ENCODE data around the gene TMEM132D.
"Not testable (repeated sequence)": the region's sequence is repeated elsewhere in the genome, so short reads cannot be mapped to it uniquely, and the experiment has no call there.

The TMEM132D gene

DNA sequence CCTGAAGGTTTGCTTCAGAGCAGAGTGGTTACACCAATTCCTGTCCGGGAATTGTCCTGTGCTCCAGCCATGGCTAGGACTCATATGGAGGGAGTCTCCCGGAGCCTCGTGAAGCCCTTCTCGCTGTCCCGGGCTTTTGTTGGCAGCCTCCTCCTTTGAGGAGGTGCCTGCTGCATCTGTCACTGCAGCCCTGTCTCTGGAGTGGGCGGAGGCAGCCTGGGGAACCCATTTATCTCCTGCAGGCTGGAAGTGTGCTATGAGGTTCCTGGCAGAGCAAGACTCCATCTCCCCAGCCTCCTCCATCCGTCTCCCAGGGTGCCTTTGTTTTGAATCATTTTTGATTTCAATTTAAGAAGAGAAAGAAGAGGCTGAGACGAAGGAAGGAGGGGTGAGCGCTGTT lies 695.3 kb downstream of the TMEM132D start:
- no peak for DNase-seq

DNA sequence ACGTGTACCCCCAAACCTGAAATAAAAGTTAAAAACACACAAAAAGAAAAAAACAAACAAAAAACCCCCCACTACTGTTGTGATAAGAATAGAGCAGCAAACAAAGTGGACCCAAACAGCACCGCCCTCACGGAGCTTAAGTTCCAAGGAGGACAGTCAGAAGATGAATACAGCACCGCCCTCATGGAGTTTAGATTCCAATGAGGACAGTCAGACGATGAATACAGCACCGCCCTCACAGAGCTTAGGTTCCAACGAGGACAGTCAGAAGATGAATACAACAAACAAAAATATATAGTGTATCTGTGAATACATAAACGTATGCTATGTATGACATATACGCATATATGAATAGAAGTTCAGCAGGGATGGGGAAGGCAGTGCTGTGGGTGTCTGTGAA lies 696.7 kb downstream of the TMEM132D start:
- DNase-seq = no peak

DNA sequence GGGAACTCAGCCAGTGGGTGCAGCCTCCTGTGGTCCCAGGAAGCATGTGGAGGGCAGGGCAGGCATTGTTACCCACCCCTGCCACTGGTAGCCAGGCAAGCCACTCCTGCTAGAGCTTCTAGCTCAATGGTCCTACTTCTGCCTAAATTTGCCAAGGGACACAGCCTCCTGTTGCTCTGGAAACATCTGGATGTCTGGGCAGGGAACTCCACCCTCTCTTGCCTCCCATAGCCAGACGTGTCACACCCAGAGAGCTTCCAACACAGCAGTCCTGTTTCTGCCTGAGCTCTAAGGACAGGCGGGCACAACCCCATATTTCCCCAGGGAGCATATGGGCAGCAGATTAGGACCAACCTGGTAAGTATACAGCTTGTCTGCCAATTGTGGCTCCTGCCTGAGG lies 700.4 kb downstream of the TMEM132D start:
- DNase-seq = no peak

DNA sequence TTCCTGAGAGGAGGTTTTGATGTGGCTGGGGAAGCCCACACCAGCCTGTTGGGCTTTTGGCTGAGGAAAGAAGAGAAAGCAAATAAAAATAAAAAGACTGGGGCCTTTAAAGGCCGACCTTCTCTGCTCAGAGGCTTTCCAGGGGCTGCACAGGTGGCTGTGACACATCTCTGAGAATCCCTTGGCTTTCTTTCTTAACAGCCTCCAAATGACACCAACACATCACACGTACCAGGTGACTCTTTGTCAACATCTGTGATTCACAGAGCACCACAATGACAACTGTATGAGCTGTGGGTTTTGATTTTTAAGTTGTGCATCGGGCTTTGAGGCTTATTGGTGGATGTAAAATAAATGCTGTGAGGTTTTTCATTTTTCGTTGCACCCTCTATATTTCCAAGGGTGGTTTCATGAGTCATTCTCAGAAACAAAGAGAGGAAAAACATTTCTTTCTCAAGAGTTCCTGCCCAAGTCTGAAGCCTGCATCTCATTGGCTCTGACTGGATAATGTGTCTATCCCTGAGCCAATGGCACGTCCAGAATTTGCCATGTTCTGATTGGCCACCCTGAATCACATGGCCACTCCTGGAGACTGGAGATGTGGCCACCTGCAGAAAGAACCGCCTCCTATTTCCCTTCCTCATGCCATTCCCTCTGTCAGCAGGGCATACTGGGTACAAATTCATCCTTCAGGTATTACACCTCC lies 701.6 kb downstream of the TMEM132D start:
- no peak for DNase-seq

DNA sequence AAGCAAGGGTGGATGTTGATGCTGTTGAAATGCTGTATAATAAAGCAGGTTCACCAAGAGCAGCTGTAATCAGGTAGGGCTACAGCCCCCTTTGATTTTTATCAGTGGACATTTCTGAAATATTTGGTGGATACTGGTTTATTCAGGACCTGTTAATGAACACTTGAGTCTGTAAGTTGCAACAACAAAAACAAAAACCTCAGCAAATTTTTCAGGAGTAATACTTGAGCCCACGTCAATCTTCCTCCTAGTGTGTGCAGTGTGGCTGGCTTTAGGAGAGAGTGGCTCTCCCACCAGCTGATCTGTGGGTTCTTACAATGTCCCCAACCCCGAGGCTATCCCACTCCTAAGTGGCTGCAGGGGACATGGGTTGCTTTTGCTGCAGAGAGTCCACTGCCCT lies 702.8 kb downstream of the TMEM132D start:
- no peak for DNase-seq

DNA sequence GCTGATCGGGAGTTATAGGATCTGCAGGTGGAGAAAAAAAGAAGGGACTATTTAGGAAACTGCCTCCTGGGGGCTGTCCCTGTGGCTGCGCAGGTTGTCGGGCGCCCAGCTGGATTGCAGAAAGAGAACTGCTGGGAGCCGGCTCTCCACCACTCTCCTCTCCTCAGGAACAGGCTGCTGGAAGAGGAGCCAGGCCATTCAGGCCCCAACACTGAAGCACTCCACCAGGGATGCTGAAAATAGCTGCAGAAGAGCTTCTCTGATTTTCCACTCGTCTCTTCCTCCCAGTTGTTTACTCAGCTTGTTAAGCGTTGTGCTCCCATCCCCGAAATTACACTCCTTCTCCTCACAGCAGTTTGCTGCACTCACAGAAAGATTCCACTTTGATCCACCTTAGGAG lies 703.2 kb downstream of the TMEM132D start:
- DNase-seq = no peak

DNA sequence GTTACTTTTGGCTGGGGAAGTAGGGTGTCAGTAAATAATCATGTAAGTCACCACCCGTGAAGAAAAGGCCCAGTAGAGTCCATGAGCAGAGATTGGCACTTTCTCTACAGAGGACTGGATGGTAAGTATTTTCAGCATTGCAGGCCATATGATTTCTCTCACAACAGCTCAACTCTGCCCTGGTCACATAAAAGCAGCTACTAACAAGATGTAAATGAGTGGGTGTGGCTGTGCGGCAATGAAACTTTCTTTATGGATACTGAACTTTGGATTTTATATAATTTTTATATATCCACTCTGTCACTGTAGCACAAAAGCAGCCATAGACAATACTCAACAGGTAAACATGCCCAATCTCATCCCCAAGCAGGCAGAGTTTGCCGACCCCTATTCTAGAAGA lies 706.9 kb downstream of the TMEM132D start:
- no peak for DNase-seq

DNA sequence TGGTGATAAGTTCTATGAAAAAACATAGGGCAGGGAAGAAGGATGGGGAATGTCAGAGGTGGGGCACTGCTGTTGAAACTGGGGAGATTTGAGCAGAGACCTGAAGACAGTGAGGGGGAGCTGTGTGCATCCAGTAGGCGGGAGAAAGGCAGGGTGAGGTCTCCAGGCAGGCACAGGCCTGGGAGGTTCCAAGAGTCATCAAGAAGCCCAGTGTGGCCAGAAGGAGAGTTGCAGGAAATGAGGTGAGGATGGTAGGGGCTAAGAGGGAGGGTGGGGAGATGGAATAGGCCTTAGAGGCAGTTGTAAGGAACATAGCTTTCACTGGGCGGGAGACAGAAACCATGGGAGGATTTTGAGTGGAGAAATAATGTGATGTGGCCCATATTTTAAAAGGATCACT lies 708.7 kb downstream of the TMEM132D start:
- DNase-seq = no peak

DNA sequence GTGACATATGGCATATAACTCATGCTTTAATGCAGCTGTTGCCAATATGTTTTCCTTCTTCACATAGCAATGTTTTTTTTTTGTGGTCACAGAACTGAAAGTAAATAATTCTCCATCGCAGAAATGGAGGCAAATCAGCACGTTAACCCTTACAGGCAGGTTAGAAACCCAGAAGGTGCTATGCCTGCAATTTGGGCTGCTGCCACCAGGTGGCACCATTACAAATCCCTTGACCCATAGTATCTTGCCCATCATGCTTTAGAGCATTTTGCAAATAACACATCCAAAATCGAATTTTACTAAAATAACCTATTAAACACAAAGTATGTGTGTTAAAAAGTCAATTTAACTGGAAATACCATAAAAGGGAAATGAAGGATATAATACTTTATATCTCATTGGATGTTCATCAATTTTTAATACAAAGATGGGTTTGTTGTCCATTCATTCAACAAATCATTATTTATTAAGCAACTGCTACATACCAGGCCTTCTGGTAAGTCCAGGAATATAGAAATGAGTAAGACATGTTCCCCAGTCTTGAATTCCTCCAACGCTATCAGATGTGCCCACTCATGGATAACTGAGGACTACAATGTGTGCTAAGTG lies 710.5 kb downstream of the TMEM132D start:
- peak; percentile 9 for DNase-seq

DNA sequence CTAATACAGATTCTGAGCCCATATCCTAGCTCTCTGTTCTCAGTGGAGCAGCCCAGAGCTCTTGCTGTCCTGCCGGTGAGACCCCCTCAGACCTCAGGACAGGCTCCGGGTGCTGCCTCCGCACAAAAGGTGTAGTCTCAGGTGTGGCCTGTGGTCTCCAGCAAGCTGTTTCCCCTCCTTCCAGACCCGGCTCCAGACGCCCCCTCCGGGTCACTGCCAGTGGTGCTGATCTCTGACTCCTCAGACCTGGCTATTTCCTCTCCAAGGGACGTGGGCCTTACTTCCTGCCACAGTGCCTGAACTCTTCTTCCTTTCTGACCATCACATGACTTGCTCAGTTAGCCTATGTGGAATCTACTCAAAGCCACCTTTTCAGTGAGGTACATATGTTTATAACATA lies 713.0 kb downstream of the TMEM132D start:
- DNase-seq = no peak

DNA sequence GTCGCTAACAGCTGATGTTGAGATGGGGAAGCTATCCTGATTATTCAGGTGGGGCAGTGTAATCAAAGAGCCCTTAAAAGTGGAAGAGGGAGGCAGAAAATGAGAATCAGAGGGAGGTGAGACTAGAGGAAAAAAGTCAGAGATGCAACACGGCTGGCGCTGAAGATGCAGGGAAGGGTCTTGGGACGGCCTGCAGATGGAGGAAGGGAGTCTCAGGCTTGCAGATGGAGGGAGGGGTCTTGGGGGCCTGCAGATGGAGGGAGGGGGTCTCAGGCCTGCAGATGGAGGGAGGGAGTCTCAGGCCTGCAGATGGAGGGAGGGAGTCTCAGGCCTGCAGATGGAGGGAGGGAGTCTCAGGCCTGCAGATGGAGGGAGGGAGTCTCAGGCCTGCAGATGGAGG lies 713.9 kb downstream of the TMEM132D start:
- not testable (repeated sequence) for DNase-seq

DNA sequence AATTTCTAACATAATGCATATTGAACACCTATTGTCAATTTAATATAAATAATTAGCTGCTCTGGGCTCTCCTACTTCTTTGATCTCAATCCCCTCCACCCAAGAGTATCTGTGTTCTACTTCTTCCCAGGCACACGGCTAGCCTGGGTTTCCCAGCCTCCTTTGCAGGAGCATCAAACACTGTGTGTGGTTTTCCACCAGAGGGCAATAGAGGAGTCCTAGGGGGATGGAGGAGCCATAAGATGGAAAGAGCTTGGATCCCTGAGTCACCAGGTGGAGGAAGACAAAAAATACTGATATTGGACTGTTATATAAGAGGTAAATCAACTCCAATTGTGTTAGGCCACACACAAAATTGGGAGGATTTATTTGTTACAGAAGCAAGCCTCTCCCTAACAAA lies 716.9 kb downstream of the TMEM132D start:
- DNase-seq = peak; percentile 23

DNA sequence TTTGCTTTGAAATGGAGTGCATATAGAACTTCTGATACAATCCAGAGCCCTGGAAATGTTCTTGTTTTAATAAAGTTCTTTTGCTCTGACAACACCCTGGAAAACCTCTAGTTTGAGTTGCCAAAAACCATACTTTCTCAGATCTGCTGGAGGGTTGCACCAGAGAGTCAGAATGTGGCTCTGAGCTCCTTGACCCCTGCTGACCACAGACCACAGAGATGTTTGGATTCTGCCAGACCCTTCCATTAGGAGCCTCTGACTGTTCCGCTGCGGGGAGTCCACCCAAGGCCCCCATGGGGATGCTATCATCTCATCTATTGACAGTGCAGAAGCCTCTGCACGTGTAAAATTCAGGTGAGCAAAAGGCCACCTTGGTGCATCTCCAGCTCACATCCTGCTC lies 718.0 kb downstream of the TMEM132D start:
- peak; percentile 21 for DNase-seq

DNA sequence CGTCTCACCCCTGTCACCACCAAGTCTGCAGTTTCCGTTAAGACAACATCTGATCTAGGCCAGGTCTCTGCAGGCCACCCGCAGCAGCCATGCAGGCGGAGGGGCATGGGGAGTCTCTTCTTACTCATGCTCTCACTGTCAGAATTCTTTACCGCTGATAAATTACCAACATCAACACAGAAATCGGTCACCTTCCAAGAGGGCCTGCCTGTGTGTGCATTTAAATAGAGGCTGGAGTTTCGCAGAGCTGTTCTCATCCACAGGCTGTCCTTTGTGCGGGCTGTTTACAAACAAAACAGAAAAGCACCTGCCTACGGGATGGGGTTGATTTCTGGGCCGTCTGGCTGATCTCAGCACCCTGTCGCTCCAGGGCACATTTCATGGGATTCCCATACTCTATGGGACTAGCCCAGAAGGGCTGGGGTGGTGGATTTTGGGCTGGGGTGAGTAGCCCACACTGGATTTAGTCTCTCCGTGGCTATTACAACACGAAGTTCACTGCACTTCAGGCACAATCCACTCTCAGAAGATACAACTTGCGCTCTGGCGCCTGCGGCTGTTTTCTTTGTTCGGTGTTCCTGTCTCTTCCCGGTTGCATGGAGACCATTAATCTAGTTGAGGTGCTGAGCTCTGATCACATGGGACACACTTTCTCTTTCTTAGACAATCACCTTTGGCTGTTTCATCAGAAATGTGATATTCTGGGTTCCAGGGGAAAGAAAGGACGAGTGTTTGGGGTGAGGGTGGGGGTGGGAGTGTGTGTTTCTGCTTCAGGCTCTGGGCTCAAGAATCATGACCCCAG lies 719.5 kb downstream of the TMEM132D start:
- DNase-seq = peak; percentile 51

DNA sequence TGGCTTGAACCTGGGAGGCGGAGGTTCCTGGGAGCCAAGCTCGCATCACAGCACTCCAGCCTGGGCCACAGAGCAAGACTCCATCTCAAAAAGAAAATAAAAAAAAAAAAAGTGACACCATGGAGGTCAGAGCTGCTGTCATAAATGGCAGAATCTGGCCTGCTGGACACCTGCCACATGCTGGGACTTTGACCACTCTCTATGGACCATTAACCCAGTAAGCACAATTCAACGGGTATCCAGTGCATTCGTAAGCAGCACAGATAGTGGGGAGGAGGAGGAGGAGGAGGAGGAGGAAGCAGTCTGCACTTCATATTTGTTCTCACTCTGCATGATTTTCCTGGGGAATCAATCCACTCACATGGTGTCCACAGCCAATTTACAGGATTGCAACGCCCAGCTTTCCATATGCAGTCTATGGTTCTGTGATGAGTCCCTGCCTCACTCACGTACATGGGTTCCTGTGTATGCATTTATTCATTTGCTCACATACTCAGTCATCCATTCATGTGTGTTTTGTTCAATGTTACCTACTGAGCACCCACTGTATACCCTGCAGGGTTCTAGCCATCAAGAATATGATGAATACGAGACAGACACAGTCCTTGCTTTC lies 723.8 kb downstream of the TMEM132D start:
- DNase-seq = no peak

DNA sequence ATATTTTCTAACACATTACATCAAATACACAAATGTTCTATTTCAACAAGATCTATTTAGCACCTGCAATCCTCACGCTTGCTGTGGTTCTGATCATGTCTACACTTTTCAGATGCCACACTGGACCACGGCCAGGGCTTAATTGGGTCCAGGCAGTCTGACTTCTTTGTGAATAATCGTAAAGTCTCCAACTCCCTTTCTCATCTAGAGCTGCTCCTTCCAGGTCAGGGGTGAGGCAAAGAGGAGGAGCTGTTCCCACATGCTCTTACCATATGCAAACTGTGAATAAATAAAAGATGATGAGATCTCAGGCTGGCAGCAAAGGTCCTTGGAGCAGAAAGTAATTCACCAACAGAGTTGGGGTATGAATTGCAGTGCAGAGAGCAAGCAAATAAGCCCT lies 733.9 kb downstream of the TMEM132D start:
- DNase-seq = no peak

DNA sequence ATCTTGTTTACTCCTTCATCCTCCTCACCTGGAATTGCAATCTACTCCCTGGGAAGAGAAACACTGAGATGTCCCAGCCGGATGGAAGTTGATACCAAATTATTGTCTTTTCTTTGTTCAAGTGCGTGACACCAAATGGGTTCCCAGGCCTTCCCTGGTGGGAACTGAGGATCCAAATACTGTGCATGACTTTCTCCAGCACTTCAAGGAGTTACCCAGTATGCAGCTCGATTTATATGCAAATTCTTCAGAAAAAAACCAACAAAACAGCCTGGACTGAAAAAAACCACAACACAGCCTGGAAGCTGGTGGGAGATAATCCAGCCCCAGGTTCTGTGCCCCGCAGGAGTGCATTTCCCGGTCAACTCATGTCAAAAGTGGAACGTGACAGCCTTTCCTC lies 740.0 kb downstream of the TMEM132D start:
- no peak for DNase-seq

DNA sequence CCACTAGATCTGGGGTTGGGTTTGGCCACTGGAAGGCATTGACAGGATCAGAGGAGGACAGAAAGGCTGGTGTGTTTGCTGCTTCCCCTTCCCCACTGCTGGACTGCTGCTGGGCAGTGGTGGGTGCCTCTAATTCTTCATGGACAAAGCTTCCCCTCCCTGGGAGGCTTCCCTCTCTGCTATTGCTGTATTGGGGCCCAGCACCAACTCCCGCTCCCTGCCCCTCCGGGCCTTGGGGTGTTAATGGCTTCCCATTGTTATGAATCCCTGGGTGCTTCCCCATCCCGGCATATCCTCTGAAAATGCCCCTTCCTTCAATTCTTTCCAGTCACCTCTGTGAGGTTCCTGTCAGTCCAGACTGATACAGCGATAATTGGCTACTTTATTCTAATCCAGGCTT lies 740.4 kb downstream of the TMEM132D start:
- DNase-seq = no peak

DNA sequence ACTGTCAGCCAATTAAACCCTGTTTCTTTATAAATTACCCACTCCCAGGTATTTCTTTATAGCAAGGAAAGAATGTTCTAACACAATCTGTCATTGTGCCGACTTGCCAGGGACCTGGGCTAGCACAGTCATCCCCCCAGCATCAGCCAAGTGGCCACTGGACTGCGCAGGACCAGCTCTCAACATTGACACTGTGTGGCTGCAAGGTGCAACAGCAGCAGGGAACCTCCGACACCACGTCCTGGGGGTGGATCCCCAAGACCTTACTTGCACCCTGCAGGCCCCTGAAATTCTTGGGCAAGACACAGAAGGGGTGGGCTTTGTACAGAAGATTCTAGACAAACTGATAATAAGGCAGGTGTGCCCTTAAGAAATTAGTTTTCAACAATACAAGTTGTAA lies 741.0 kb downstream of the TMEM132D start:
- no peak for DNase-seq

DNA sequence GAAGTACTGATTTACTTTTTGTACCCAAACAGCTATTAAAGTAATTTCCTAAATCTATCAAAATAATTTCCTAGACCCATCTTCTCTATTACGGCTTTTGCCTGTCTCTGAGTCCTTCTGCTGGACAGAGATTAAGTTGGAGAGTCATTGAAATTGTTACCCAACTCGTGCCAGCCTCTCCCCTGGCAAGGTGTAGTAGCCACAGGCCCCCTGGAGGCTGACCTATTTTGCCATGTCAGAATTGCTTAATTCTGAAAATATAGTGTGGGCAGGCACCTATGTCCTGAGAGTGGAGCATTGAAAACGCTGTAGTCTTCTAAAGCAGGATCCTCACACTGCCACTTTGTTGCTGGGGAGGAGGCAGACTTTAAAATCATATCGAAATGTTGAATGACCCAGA lies 742.3 kb downstream of the TMEM132D start:
- DNase-seq = no peak

DNA sequence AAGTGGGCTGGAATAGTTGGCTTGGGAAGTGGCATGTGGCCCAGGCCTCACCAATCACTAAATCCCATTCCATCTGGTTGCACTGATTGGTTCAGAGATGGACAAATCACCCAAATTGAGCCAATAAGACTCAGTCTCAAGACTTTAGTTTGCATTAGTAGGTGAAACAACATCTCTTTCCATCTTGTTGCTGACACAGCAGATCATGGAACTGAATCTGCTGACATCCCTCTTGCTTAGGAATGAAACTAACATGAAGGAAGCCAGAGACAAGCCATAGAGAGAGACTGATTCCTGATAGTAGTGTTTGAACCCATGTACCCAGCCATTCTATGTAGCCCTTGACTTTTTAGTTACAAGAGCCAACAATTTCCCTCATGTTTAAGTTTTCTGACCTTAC lies 743.5 kb downstream of the TMEM132D start:
- DNase-seq = no peak

DNA sequence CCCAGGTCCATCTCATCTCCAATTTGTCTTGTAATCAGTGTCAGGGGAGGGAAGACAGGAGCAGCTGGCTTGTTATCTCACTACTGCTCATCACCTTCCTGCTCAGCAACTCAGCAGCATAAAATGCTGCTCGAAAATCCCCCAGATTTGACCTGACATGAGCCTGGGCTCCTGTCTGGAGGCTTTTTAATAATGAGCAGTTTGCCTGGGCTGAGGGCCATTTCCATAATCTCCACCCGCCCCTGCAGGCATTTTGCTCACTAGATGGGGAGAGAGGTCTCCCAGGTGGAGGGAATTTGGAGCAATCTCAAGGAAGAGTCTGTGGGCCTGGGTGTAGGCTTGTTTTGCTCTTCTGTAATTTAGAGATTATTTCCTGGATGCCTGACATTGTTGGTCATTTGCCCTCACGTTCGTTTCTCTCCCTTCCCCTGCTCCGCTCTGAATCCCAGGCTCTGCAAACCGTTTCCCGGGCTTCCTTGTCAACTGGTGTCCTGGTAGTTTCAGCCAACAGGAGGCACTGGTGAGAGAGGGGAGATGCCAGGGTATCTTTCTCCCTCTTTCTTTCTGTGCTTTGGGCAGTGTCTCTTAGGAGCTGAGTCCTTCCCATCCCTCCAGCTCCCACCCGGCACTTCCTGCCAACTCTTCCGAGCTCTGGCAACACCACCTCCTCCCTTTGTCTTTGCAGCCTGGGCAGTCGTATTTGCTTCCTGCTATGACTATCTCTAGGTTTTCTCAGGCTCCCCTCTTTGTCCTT lies 751.3 kb downstream of the TMEM132D start:
- no peak for DNase-seq

DNA sequence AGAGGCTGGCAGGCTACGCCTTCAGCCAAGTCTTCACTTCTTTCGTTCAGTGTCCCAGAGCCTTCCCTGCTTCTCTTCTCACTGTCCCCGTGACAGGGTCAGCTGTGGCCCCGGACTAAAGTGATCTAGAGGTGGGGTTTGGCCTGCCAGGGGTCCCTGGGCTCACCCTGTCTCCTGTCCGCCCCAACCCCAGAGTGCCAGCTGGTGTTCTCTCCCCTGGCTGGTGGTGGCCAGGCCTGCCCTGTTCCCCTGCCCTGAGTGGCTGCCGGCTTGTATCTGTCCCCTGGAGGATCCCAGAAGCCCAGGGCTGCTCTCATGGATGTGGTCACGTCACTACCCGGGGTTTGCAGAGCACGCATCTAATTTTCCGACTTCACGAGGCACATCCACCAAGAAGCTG lies 753.1 kb downstream of the TMEM132D start:
- no peak for DNase-seq

Measured in NCI-H146 (cell line).